Measurements from ENCODE around the gene HNRNPM. TPM values are rescaled to one million over a fixed set of nuclear protein-coding genes. Genes with fewer than 3 reads are reported as not detected.

Gene HNRNPM
- total and polyA plus RNA-seq, 2 experiments from 2014 or later, result 79.1 to 246 TPM

DNA sequence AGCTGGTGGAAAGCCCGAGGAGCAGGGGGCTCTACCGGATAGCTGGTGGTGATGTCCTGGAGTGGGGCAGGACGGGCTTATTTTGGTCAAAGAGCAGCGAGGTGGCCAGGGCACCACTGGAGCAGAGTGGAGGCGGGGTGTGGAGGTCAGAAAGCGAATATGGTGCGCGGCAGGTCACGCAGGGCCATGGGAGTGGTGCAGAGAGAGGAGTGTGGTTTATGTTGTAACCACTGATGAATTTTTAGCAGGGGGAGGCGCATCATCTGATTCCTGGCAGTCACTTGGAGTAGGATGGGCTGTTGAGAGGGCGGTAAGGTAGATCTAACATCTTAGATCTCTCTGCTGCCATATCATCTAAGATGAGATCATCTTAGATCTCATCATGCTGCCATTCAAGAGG is 70.5 kb downstream of the HNRNPM start:
- H3K9me3 ChIP-seq (ENCODE audit: low read depth), result no peaks in the 10 kb centered on the region
- no peak for DNase-seq (ENCODE audit: low read depth in 1 of 2, low spot score in 1 of 2)
- TF ChIP-seq, protein P1, sequence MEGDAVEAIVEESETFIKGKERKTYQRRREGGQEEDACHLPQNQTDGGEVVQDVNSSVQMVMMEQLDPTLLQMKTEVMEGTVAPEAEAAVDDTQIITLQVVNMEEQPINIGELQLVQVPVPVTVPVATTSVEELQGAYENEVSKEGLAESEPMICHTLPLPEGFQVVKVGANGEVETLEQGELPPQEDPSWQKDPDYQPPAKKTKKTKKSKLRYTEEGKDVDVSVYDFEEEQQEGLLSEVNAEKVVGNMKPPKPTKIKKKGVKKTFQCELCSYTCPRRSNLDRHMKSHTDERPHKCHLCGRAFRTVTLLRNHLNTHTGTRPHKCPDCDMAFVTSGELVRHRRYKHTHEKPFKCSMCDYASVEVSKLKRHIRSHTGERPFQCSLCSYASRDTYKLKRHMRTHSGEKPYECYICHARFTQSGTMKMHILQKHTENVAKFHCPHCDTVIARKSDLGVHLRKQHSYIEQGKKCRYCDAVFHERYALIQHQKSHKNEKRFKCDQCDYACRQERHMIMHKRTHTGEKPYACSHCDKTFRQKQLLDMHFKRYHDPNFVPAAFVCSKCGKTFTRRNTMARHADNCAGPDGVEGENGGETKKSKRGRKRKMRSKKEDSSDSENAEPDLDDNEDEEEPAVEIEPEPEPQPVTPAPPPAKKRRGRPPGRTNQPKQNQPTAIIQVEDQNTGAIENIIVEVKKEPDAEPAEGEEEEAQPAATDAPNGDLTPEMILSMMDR (IDR thresholded peaks at IDR 0.05; ENCODE audit: low read depth, low read length), result no peak
- H3K27ac ChIP-seq, result no peak overlapping the region
- no peaks in the 10 kb centered on the region for H3K27me3 ChIP-seq
- peaks cover 7% of the 10 kb centered on the region for H3K4me1 ChIP-seq (ENCODE audit: low read depth)
- no peak overlapping the region for H3K4me3 ChIP-seq
- H3K36me3 ChIP-seq, result no peaks in the 10 kb centered on the region

DNA sequence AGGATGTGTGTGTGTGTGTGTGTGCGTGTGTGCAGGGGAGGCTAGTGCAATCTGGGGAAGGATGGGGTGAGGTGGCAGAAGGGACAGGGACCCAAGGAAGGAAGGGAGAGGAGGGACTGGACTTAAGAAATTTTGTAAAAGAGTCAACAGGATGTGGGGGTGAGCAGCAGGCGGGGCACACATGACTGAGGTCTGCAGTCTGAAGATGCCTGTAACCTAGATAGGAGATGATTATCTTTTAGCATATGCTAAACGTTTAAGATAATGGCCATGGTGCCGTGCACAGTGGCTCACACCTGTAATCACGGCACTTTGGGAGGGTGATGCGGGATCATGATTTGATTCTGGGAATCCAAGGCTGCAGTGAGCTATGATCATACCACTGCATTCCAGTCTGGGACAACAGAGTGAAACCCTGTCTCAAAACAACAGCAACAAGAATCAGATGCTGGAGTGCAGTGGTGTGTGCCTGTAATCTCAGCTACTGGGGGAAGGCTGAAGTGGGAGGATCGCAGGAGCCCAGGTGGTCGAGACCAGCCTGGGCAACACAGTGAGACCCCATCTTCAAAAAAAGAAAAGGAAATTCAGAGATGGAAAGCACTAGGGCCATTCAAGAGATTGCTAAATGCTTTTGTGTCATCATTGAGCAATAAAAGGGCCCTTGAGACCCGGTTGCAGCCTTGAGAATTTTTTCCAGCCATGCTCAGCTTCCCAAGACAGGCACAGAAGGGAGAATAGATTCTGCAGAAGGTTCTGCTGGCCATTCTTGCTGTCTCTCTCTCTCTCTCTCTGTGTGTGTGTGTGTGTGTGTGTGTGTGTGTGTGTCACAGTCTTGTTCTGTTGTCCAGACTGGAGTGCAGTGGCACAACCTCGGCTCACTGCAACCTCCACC is 73.0 kb downstream of the HNRNPM start:
- TF ChIP-seq, protein P1 (IDR thresholded peaks at IDR 0.05; ENCODE audit: low read depth, low read length), result no peak

DNA sequence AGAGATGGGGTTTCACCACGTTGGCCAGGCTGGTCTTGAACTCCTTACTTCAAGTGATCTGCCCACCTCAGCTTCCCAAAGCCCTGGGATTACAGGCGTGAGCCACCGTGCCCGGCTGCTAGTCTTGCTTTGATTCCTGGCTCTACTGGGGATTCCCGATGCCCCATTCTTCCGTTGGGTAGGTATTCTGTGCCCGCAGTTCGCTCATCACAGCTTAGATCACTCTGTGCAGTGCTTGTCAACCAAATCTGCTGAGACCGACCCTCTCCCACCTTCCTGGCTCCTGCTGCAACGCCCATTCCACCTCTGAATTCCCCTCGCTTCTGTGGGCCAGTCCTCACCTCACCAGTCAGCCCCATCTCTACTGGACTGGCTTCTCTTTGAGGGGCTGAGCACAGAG is 73.8 kb downstream of the HNRNPM start:
- Histone ChIP-seq H3K27me3 (no peaks in the 10 kb centered on the region), H3K27ac (no peak overlapping the region), H3K36me3 (no peaks in the 10 kb centered on the region), H3K9me3 (ENCODE audit: low read depth) (no peaks in the 10 kb centered on the region), H3K4me1 (ENCODE audit: low read depth) (no peaks in the 10 kb centered on the region), H3K4me3 (no peak overlapping the region)
- TF ChIP-seq, protein P1 (IDR thresholded peaks at IDR 0.05; ENCODE audit: low read depth, low read length), result no peak
- DNase-seq (ENCODE audit: low read depth in 1 of 2, low spot score in 1 of 2), result no peak

More for the DNA sequence above, 73.0 kb downstream of the HNRNPM start:
- no peaks in the 10 kb centered on the region for H3K27me3 ChIP-seq
- peak in 1 of 2 donors; percentile 82 for DNase-seq (ENCODE audit: low read depth in 1 of 2, low spot score in 1 of 2)
- H3K4me1 ChIP-seq (ENCODE audit: low read depth), result peaks cover 7% of the 10 kb centered on the region
- H3K4me3 ChIP-seq, result no peak overlapping the region
- no peak overlapping the region for H3K27ac ChIP-seq
- no peaks in the 10 kb centered on the region for H3K36me3 ChIP-seq
- H3K9me3 ChIP-seq (ENCODE audit: low read depth), result no peaks in the 10 kb centered on the region

DNA sequence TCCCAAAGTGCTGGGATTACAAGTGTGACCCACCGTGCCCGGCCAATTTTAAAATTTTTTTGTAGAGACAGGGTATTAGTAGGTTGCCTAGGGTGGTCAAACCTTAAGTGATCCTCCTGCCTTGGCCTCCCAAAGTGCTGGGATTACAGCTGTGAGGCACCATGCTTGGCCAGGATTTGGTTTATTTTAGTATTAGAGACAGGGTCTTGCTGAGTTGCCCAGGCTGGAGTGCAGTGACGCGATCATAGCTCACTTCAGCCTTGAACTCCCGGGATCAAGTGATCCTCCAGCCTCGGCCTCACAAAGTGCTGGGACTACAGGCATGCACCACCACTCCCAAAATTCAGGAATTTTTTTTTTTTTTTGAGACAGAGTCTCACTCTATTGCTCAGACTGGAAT is 74.6 kb downstream of the HNRNPM start:
- TF ChIP-seq, protein P1 (IDR thresholded peaks at IDR 0.05; ENCODE audit: low read depth, low read length), result no peak
- DNase-seq (ENCODE audit: low read depth in 1 of 2, low spot score in 1 of 2), result no peak
- Histone ChIP-seq H3K36me3 (no peaks in the 10 kb centered on the region), H3K27me3 (no peaks in the 10 kb centered on the region), H3K9me3 (ENCODE audit: low read depth) (no peaks in the 10 kb centered on the region), H3K4me1 (ENCODE audit: low read depth) (no peaks in the 10 kb centered on the region), H3K4me3 (no peak overlapping the region), H3K27ac (no peak overlapping the region)

DNA sequence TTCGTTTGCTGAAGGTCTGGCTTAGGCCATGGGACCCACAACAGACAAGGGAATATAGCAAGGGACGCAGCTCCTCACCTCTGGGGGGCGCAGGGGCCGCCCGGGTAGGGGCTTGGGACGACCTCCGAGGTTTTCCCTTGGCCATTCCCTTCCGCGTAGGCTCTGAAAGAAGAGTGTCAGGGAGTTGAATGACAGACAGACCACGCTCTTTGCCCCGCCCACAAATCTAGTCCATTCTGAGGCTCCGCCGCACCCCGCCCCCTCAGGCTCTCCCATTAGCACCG is 80.6 kb downstream of the HNRNPM start:
- Histone ChIP-seq H3K9me3 (ENCODE audit: low read depth) (no peaks in the 10 kb centered on the region), H3K27ac (peak overlapping the region; percentile 76), H3K27me3 (no peaks in the 10 kb centered on the region), H3K4me1 (ENCODE audit: low read depth) (no peaks in the 10 kb centered on the region), H3K36me3 (no peaks in the 10 kb centered on the region), H3K4me3 (no peak overlapping the region)
- TF ChIP-seq, protein P1 (IDR thresholded peaks at IDR 0.05; ENCODE audit: low read depth, low read length), result peak; percentile 31
- DNase-seq (ENCODE audit: low read depth in 1 of 2, low spot score in 1 of 2), result no peak
